Left lung (tissue), 10 donors: ENCODE results near the gene HAS3. TPM values are rescaled to one million over a fixed set of nuclear protein-coding genes. Genes with fewer than 3 reads are reported as not detected.
A peak's percentile ranks its signal among the peaks of the same experiment; 100 is the strongest.

Source experiments
- ATAC-seq: fragments of 200-7000 bp; cut with Tn5 transposase; one replicate; pipeline ENCODE4 v1.9.1; 2020; ENCODE audit warnings: moderate library complexity
- DNase-seq, 4 donors: peaks; one replicate each; pipeline ENCODE4 v3.0.0-alpha.2; 2013 to 2020
- H3K27ac ChIP-seq, 2 donors: fragments of 200-600 bp; sonication (generic) in 1 of 2; one replicate each; pipeline versions ENCODE4 v1.5.0 to v1.8.0; 2020 to 2021
- H3K27me3 ChIP-seq, 2 donors: fragments of 200-600 bp; sonication (generic) in 1 of 2; one replicate each; pipeline versions ENCODE4 v1.5.0 to v1.8.0; 2020 to 2021
- H3K36me3 ChIP-seq, 2 donors: fragments of 200-600 bp; sonication (generic) in 1 of 2; one replicate each; pipeline versions ENCODE4 v1.5.0 to v1.8.0; 2020 to 2021
- H3K4me1 ChIP-seq, 2 donors: fragments of 200-600 bp; one replicate each; pipeline ENCODE4 v1.8.0; 2021
- H3K4me3 ChIP-seq, 2 donors: fragments of 200-600 bp; sonication (generic) in 1 of 2; one replicate each; pipeline versions ENCODE4 v1.5.0 to v1.8.0; 2020 to 2021; ENCODE audit warnings: mild to moderate bottlenecking in 1 of 2
- H3K9me3 ChIP-seq, 2 donors: fragments of 200-600 bp; sonication (generic) in 1 of 2; one replicate each; pipeline versions ENCODE4 v1.5.0 to v1.8.0; 2020 to 2021
- CTCF ChIP-seq, 2 donors: fragments of 200-600 bp; sonication (generic) in 1 of 2; IDR thresholded peaks; one replicate each; pipeline versions ENCODE4 v1.5.0 to v1.8.0; 2021; ENCODE audit warnings: antibody characterized with exemption in 2 of 2
- intact Hi-C, 2 donors: fragments of 100-400 bp; cut with DNase I; formaldehyde crosslinking; loops; one replicate each; pipeline versions ENCODE4 v1.11.2 to v1.14.2; 2022
- polyA plus RNA-seq, 6 donors: library from polyadenylated mRNA; unstranded; fragments of 120-200 nt; gene quantifications; one replicate each; pipeline ENCODE4 v1.2.1, GENCODE V29; 2013; ENCODE audit not compliant: insufficient read length in 6 of 6
- total RNA-seq, 2 donors: library from RNA; stranded (reverse); fragmentation: NEBNext Ultra II Directional; extraction: Animal tissue kit (Norgen Biotek cat#: 25700); gene quantifications; one replicate each; pipeline ENCODE4 v1.2.1, GENCODE V29; 2021
- donor health status: DM: no; HTN: yes; CAD: no.
- donor health status: DM: no; HTN: no; CAD: no.

Gene HAS3
- total and polyA plus RNA-seq, 8 donors, result 13.3 to 202 (median 158) TPM

GRCh38 chr16:69073181-69073702 is 32.2 kb upstream of the HAS3 start:
- Histone ChIP-seq H3K27ac (peak overlapping the region; percentile 46 to 76), H3K36me3 (no peaks in the 10 kb centered on the region)
- ATAC-seq, result peak; percentile 57

GRCh38 chr16:69077251-69077650 is 28.2 kb upstream of the HAS3 start:
- no peaks in the 10 kb centered on the region for H3K4me1 ChIP-seq
- ATAC-seq (peak; percentile 4), DNase-seq (no peak)
- intact Hi-C loops, result no loop called here
- H3K27me3 ChIP-seq, result no peaks in the 10 kb centered on the region
- no peak overlapping the region for H3K27ac ChIP-seq
- no peaks in the 10 kb centered on the region for H3K36me3 ChIP-seq
- H3K9me3 ChIP-seq, result no peaks in the 10 kb centered on the region
- TF ChIP-seq CTCF (IDR thresholded peaks at IDR 0.05), result no peak
- H3K4me3 ChIP-seq, result no peak overlapping the region

More at GRCh38 chr16:69073181-69073702, 32.2 kb upstream of the HAS3 start:
- no peaks in the 10 kb centered on the region for H3K27me3 ChIP-seq
- no peaks in the 10 kb centered on the region for H3K9me3 ChIP-seq
- no peak for TF ChIP-seq CTCF (IDR thresholded peaks at IDR 0.05)
- no peak overlapping the region for H3K4me3 ChIP-seq
- intact Hi-C loops, result no loop called here
- no peak for DNase-seq
- H3K4me1 ChIP-seq, result no peaks in the 10 kb centered on the region

GRCh38 chr16:69078073-69078472 is 27.4 kb upstream of the HAS3 start:
- Histone ChIP-seq H3K4me1 (no peaks in the 10 kb centered on the region), H3K36me3 (peaks cover 0 to 3% of the 10 kb centered on the region in 2 donors), H3K27ac (no peak overlapping the region), H3K9me3 (no peaks in the 10 kb centered on the region), H3K27me3 (no peaks in the 10 kb centered on the region), H3K4me3 (no peak overlapping the region)
- ATAC-seq (no peak), DNase-seq (no peak)
- intact Hi-C loops, result no loop called here
- no peak for TF ChIP-seq CTCF (IDR thresholded peaks at IDR 0.05)

- H3K4me1 ChIP-seq, result no peaks in the 10 kb centered on the region
- H3K9me3 ChIP-seq, result no peaks in the 10 kb centered on the region
- intact Hi-C loops, result no loop called here
- no peak for DNase-seq
- H3K27ac ChIP-seq, result no peak overlapping the region
- H3K36me3 ChIP-seq, result peaks cover 0 to 18% of the 10 kb centered on the region in 2 donors
- no peak for ATAC-seq
- TF ChIP-seq CTCF (IDR thresholded peaks at IDR 0.05), result no peak
- no peaks in the 10 kb centered on the region for H3K27me3 ChIP-seq
- H3K4me3 ChIP-seq, result no peak overlapping the region
Observed at GRCh38 chr16:69079697-69080096, 25.8 kb upstream of the HAS3 start.

GRCh38 chr16:69083306-69083941 is 22.0 kb upstream of the HAS3 start:
- peaks cover 0 to 25% of the 10 kb centered on the region in 2 donors for H3K36me3 ChIP-seq
- no peak overlapping the region for H3K27ac ChIP-seq
- no peak for TF ChIP-seq CTCF (IDR thresholded peaks at IDR 0.05)
- no peaks in the 10 kb centered on the region for H3K27me3 ChIP-seq
- no peak overlapping the region for H3K4me3 ChIP-seq
- no peaks in the 10 kb centered on the region for H3K9me3 ChIP-seq
- H3K4me1 ChIP-seq, result peaks cover 0 to under 1% of the 10 kb centered on the region in 2 donors
- DNase-seq, result no peak
- intact Hi-C loops, result no loop called here
- ATAC-seq, result peak; percentile 49
